DMS 273 (cell line): ENCODE measurements around the gene CORO1C.
"Not testable (repeated sequence)": the region's sequence is repeated elsewhere in the genome, so short reads cannot be mapped to it uniquely, and the experiment has no call there.

ENCODE experiments used
- DNase-seq: peaks from one replicate; lab custom pipeline; 2025; ENCODE audit not compliant: unreplicated experiment; lab: John Stamatoyannopoulos, UW

CORO1C gene

DNA sequence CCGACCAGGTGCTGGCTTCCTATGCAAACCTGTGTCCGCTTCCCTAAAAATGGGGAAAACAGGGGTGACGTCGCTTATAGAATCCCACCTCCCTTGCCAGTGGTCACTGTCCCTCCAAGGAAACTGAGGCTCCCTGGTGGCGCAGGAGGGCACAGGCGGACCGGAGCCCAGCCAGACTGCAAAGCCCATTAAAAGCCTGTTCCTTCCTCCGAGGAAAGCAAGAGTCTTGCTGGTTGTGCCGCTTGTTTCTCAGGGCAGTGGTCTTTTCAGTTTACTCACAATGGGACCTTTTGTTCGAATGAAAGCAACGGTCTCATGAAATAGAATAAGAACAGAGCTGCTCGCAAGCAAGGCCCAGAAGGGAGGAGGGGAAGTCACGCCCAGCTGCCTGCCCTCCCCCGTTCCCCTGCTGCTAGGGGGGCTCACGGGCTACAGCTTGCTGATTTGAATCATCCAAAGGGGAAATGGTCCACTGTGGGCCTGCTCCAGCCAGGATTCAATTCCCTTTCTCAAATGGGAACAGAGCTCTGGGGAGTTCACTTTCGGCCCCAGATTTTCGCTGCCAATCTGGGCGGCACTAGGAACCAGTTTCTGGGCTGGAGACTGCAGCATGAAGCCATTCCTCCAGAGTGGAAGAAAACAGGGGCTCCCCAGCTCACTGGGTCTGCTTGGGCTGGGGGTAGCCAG is 93.0 kb downstream of the CORO1C start:
- DNase-seq: no peak

DNA sequence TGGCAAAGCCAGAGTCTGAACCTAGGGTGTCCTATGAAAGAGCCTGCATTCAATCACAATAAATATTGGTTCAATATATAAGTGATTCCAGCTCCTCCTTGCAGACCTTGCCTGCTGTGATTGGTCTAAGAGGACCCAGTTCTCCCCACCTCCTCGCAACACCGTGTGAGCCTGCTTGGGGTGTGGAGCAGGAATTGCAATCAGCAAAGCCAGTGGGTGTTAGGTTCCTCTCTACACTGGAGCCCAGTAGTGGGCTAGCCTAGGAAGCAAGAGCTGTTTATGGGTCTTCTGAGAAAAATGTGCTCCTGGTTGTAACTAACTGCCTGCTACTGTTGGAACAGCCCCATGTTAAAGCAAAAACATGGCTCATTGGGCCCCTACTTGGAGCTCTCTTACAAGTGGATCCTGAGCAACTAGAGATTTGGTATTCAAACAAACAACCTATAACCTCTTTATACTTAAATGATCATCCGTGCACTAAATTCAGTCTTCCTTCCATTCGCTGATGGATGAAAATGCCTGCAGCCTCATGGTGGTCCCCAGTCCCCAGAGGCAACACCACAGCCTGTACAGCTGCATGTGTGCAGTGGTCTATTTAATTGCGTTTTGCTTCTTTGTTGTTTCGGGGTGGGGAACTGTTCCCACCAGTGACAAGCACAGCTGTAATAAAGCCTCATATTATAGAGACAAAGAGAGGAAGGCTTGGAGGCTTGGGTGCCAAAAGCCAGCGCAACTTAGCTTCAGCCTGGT is 93.9 kb downstream of the CORO1C start:
- DNase-seq: no peak

DNA sequence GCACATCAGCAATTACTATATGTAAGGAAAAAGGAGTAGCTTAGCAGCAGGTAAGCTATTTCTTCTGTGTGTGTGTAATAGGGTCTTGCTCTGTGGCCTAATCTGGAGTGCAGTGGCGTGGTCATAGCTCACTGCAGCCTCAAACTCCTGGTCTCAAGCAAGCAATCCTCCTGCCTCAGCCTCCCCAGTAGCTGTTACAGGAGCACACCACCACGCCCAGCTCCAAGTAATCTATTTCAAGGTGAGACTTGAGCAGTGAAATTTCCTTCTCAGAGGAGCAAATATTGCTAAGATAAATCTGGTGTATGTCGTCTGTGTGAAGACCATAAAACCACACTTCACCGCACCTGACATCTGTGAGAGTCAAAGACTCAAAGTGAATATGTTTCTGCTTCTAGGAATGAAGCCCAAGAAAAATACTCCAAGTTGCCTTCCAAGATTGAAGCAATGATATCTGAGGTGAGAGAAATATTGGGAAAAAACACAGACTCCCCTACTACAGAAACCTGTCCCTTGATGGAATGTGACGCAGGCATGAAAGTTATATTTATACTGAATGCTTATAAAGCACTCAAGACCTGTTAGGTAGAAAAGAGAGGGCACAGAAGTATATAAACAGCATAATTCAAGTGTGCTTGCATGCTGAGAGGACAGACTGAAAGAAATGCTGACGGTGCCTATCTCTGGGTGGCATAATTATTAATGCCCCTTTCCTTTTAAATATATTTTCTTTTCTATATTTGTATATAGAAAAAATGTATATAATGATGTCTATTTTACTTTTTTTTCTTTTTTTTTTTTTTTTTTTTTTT is 95.1 kb downstream of the CORO1C start:
- DNase-seq: no peak

DNA sequence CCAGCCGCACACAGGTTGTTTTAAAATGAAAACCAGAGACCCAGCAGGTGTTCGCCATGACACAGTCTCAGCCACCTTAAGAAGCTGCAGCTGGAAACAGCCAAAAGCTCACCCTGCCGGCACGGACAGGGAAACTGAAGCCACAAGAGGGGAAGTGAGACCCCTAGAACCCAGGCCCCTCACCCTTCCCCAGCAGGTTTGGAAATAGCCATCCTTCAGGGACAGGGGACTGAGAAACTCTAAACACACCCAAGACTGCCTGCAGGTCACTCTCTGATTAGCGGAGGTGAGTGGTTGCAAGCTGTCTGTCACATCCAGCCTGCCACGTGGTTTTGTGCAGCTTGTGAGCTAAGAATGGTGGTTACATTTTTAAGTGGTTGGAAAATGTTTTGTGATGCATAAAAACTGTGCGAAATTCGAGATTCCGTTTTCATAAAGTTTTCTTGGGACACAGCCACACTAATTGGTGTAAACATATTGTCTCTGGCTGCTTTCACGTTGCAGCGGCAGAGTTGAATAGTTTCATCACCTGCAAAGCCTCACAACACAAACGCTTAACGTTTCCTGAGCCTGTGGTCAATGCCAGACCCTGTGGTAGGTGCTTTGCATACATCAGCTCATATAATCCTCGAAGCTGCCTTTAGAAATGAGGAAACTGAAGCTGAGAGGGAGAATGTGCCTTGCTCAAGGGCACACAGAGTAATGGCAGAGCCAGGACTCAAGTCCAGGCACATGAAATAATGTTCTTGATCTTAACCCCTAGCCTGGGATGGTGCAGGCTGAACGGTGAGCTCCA is 95.9 kb downstream of the CORO1C start:
- peak; percentile 11 for DNase-seq

DNA sequence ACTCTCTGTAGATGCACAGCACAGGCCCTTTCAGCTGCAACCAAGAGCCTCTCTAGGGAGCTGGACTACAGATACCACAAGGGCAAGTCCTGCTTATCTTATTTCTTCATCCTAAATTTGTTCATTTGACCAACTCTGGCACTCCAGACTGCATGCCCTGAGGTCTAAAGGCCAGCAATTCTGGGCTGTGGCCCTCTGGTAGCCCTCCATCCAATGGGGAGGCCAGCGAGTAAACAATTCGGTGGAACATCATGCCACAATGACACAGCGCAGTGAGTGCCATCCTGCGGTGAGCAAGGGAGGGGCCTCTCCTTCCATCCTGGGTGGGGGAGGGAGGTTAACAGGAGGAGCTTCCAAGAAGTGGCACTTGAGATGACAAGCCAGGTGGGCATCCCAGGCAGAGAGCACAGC is 97.0 kb downstream of the CORO1C start:
- DNase-seq: no peak

DNA sequence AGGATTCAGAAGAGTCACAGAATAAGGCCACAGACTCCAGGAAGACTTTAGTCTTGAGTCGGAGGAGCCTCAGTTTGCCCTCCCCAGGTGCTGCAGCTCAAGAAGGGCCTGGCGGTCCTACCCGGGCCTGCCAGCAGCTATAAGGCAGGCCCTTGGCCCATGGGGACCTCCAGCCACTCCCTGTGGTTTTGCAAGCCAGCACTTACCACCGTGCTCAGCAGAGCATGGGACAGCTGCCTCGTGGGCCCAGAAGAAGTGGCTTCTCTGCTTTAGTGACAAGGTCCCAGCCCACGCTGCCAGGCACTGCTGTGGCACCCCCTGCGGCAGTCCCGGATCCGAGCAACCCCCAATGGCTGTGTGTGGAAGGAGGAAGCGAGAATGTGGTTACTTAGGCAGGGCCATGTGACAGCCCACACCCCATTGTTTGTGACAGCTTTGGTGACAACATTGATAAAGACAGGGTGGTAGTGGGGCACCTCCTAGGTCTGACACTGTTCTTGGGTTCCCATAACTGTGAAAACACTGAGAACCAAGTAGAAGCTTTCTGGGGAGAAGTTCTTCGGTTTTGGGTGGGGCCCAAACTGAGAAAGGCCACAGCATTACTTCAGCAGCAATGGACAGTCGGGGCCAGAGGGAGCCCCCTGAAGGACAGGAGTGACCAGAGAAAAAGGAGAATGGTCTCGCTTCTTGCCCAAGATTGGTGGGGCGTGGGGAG is 97.6 kb downstream of the CORO1C start, which contains the start of gene SELPLG:
TSS of gene SELPLG (minus strand) at position 361 of the 715 bp plus-strand sequence. CDS start 9,587 bp downstream, outside the sequence.
- DNase-seq: no peak

DNA sequence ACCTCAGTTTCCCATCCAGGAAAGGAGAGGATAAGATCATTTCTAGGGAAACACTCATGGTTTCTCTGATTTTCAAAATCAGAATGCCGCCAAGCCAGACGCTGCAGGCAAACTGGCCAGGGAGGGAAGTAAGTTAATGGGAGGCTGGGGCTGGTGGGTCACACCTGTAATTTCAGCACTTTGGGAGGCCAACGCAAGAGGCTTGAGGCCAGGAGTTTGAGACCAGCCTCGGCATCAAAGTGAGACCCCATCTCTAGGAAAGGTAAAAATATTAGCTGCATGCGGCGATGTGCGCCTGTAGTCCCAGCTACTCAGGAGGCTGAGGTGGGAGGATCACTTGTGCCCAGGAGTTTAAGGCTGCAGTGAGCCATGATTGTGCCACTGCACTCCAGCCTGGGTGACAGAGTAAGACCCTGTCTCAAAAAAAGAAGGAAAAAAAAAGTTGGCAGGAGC is 98.2 kb downstream of the CORO1C start:
- DNase-seq: no peak

DNA sequence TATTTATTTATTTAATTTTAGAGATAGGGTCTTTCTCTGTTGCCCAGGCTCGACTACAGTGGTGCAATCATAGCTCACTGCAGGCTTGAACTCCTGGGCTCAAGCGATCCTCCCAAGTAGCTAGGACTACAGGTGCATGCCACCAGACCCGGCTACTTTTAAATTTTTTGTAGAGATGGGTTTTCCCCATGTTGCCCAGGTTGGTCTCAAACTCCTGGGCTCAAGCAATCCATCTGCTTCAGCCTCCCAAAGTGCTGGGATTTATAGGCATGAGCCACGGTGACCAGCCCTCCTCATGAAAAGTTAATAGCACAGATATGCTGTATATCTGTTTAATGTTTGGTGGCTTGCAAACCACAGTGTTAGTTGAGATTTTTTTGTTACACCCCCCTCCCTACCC is 100.1 kb downstream of the CORO1C start:
- DNase-seq: not testable (repeated sequence)

DNA sequence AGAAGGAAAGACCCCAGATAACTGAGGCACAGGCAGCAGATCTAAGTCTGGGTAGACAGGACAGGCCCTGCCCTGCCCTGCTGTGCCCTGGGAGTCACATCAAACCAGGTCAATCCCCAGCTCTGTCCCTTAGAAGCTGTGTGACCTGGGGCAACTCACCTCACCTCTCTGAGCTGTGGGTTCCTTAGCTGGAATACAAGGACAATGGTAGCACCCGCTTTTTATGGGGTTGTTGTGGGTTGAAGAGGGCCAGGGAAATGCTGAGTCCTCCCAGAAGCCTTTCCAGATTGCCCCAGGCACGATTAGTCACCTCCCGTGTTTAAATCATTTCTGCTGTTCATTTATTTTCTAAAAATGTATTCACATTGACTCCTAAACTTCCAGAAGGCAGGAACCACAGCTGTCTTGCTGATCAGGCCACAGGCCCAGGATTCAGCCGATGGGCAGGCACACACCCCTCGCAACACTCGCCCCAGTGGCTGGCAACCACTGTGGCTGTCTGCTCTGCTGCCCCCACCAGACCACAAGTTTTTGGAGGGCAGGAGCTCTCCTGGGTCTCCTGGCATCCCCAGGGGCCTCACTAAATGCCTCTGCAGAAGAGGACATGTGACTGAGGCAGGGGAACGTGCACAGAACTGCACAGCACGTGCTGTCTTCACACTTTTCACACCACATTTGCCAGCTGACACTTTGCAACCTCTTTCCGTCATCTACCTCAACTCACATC is 100.7 kb downstream of the CORO1C start:
- DNase-seq: no peak

DNA sequence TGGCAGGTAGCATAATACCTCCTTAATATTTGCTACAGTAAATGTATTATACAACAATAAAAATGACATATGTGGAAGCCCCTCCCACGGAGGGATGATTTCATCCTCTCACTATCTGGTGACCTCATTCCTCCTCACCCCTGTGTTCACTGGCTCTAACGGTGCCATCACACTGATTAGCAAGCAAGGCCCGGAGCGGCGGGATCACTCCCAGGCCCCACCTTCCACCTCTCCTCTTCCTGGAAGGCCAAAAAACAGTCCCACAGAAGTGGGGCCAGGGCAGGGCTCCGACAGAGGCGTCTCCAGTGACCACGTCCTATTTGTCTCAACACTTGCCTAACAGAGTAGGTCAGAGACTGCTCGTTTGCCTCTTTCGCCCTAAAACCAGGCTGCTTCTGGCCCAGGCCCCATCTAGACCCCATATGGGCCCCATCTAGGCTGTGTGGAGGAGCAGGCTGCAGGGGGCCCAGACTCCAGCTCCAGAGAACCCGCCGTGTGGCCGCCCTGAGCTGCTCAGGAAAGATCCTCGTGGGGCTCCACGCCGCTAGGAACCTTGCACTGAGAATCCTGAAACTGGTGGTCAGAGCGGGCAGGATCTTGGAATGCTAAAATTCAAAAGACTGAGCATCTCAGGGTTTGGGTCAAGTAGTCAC is 101.4 kb downstream of the CORO1C start:
- DNase-seq: peak; percentile 44

DNA sequence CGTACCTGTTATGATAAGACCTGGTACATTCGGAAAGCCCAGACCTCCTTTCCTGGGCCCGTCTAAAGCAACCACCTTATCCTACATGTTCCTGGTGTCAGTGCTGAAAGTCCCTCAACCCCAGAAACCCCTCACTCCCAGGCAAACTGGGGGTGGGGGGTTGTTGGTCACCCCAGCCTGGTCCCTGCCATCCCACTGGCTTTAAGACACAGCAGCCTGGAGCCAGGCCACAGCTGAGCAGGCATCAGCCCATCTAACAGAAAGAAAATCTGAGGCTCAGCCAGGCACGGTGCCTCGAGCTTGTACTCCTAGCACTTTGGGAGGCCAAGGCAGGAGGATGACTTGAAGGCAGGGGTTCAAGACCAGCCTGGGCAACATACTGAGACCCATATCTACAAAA is 102.2 kb downstream of the CORO1C start:
- DNase-seq: no peak

DNA sequence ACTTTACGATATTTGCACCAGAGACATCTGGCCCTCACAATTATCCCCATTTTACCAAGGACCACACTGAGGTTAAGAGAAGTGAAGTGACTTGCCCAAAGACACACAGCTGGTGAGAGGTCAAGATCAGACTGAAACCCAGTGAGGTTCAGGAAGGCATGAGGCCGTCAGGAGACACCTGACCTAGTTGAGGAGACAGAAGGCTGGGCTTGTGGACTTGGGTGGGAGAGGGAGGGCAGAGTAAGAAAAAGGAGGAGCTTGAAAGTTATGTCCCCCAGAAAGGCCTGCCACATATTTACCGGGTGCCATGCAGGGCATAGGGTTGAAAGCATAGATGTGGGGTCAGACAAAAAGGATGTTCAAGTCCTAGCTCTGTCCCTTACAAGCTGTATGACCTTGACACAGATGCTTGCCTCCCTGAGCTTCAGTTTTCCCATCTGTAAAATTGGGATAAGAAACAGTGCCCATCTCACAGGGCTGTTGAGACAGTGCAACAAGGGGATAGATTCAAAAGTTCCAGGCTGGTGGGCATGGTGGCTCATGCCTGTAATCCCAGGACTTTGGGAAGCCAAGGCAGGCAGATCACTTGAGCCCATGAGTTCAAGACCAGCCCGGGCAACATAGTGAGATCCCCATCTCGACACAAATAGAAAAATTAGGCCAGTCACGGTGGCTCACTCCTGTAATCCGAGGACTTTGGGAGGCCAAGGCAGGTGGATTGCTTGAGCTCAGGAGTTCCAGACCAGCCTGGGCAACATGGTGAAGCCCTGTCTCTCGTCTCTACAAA is 104.0 kb downstream of the CORO1C start:
- DNase-seq: no peak

DNA sequence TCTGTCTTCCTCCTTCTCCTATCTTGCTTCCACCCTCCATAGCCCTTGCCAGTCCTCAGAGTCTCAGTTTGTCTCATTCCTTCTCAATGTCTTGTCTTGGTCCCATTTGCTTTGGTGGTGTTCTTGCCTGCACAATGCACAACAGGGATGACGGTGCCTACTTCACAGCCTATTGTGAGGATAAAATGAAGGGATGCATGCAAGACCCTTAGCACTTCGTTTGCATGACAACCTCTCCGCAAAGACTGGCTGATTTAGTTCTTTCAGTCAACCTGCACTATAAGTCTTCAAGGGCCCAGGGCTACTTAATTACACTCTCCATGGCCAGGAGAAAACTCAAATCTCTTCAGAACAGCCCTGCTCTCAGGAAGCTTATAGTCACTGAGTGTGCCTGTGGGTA is 106.1 kb downstream of the CORO1C start:
- DNase-seq: no peak

DNA sequence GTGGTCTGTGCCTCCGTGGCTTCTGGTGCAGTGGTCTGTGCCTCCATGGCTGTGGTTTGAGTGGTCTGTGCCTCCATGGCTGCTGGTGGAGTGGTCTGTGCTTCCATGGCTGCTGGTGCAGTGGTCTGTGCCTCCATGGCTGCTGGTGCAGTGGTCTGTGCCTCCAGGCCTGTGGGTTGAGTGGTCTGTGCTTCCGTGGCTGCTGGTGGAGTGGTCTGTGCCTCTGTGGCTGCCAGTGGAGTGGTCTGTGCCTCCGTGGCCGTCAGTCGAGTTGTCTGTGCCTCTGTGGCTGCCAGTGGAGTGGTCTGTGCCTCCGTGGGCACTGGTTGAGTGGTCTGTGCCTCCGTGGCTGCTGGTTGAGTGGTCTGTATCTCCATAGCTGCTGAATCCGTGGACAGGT is 107.7 kb downstream of the CORO1C start:
- no peak for DNase-seq

DNA sequence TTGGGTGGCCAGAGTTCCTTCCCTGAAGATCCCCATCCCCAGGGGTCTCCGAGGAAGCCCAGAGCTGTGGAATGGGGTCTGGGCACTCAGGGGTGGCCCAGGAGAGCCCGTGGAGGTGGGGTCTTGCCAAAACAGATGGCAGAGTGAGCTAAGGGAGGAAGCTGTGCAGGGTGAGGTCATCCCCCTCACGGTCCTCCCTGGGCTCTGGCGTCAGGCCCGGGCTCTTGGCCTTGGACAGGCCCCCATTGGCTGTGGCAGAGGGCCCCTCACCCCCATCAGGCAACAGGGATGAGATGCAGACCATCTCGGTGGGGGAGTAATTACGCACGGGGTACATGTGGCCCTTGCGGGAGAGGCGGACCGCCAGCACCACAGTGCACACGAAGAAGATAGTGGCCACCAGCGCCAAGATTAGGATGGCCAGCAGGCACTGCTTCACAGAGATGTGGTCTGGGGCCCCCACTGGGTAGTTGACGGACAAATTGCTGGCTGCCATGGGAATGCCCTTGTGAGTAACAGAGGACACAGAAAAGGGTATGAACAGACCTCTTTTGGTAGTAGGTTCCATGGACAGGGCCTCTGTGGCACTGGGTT is 108.3 kb downstream of the CORO1C start:
- DNase-seq: peak; percentile 37

DNA sequence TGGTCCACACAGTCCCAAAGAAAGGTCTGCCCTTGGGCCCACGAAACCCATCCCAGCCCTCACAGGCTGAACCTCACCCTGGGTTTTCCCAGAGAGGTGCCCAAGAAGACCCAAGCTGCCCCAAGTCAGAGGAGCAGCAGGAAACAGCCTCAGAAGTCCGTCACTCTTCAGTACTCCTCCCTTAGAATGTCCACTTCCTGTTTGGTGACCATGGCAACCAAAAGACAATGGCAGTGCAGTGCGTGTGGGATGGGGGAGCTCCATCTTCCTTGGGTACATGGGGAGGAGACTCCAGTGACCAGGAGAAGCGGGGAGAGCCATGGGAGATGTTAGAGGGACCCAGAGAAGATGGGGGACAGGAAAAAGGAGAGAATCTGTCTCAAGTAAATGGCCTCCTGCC is 108.9 kb downstream of the CORO1C start:
- DNase-seq: peak; percentile 18

DNA sequence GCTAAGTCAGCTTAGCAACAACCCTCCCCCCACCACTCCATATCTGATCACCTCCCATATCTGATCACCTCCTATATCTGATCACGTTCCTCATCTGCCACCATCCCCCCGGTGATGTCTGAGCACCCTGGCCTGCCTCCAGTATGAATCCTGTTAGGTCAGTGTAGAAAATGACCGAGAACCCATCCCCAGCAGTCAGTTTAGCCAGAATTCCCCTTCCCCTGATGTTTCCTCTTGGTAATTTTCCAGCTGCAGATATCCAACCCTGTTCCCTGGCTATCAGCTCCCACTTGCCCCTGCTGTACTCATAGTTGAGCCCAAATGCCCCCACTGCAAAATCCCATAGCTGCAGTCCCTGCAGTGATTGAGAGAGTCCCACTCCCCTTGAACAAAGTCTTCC is 110.2 kb downstream of the CORO1C start:
- no peak for DNase-seq
